Neutrophil (primary cell): ENCODE measurements around the gene ZFAND3.

ENCODE experiments used
- H3K27ac ChIP-seq: fragments of 200-600 bp; sonication (generic); 2 replicates; pipeline ENCODE4 v1.5.1; 2016; ENCODE audit warnings: mild to moderate bottlenecking, moderate library complexity
- H3K27me3 ChIP-seq: fragments of 200-600 bp; sonication (generic); 2 replicates; pipeline ENCODE4 v1.6.0; 2016; ENCODE audit warnings: mild to moderate bottlenecking
- H3K36me3 ChIP-seq: fragments of 200-600 bp; sonication (generic); 2 replicates; pipeline ENCODE4 v1.5.1; 2017
- H3K4me1 ChIP-seq, 2 experiments: fragments of 200-600 bp in 1 of 2; sonication (generic) in 1 of 2; 1 replicate in 1 of 2; 2 replicates in 1 of 2; pipeline versions ENCODE4 v1.5.1 to v1.6.1; 2013 to 2016; ENCODE audit warnings: low read depth in 1 of 2, low read length in 1 of 2, mild to moderate bottlenecking in 1 of 2, moderate library complexity in 1 of 2; ENCODE audit not compliant: control insufficient read depth in 1 of 2, insufficient read depth in 1 of 2
- H3K4me3 ChIP-seq, 2 experiments: fragments of 200-600 bp in 1 of 2; sonication (generic) in 1 of 2; 1 replicate in 1 of 2; 2 replicates in 1 of 2; pipeline ENCODE4 v1.5.1; 2013 to 2016; ENCODE audit warnings: low read depth in 1 of 2, low read length in 1 of 2, mild to moderate bottlenecking in 1 of 2, moderate library complexity in 1 of 2
- H3K9me3 ChIP-seq: fragments of 200-600 bp; sonication (generic); 2 replicates; pipeline ENCODE4 v1.5.1; 2016
- TF ChIP-seq, protein P1 (sequence below): fragments of 200-600 bp; sonication (generic); IDR thresholded peaks from 2 replicates; pipeline ENCODE4 v1.5.1; 2016; ENCODE audit warnings: antibody characterized with exemption

Gene ZFAND3

DNA sequence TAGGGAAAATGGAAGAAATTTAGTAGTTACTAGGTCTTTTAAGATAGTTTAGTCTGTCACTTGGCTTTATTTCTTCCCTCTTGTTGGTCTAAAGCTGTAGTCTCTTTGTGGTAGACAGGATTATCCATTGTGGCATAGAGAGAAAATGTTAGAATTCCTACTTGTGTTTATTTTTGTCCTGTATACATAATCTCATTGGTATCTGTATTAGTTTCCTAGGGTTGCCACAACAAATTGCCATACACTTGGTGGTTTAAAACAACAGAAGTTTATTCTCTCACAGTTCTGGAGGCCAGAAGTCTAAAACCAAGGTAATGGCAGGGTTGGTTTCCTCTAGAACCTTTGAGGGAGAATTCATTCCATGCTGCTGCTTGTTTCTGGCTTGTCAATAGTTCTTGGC lies 119.4 kb downstream of the ZFAND3 start:
- TF ChIP-seq, protein P1, sequence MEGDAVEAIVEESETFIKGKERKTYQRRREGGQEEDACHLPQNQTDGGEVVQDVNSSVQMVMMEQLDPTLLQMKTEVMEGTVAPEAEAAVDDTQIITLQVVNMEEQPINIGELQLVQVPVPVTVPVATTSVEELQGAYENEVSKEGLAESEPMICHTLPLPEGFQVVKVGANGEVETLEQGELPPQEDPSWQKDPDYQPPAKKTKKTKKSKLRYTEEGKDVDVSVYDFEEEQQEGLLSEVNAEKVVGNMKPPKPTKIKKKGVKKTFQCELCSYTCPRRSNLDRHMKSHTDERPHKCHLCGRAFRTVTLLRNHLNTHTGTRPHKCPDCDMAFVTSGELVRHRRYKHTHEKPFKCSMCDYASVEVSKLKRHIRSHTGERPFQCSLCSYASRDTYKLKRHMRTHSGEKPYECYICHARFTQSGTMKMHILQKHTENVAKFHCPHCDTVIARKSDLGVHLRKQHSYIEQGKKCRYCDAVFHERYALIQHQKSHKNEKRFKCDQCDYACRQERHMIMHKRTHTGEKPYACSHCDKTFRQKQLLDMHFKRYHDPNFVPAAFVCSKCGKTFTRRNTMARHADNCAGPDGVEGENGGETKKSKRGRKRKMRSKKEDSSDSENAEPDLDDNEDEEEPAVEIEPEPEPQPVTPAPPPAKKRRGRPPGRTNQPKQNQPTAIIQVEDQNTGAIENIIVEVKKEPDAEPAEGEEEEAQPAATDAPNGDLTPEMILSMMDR: no peak
- Histone ChIP-seq H3K4me3 (no peak overlapping the region), H3K27me3 (no peaks in the 10 kb centered on the region), H3K36me3 (no peaks in the 10 kb centered on the region), H3K9me3 (no peaks in the 10 kb centered on the region), H3K27ac (no peak overlapping the region), H3K4me1 (peaks cover 9 to 28% of the 10 kb centered on the region in 2 experiments)

DNA sequence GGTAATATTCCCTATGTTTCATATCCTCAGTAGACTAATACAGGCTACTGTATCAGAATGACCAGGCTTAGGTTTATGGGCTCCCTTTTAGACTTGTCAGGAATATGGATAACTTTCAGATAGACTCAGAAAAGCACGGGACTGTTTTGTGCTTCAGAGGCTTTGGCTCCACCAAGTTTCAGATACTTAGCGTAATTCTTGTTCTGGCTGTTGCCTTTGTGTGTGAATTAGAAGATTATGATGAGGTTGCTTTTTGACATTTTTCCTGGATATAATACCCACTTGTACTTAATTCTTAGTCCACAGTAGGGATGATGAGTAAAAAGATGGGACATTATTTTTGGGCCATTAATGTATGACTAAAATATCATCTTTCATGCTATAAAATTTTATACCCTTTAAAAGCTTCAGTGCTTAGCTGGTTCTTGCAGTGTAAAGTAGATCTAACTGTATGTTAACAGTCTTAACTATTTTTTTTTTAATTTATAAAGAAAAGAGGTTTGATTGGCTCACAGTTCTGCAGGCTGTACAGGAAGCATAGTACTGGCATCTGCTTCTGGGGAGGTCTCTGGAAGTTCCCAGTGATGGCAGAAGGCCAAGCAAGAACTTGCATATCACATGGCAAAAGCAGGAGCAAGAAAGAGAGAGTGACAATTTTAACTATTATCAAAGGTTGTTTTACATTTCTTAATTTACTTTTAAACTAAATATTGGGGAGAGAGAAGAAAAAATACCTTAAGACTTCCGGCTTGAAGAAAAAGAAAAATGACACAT lies 120.7 kb downstream of the ZFAND3 start:
- H3K4me1 ChIP-seq: peaks cover 9 to 28% of the 10 kb centered on the region in 2 experiments
- TF ChIP-seq, protein P1: no peak
- H3K27ac ChIP-seq: no peak overlapping the region

DNA sequence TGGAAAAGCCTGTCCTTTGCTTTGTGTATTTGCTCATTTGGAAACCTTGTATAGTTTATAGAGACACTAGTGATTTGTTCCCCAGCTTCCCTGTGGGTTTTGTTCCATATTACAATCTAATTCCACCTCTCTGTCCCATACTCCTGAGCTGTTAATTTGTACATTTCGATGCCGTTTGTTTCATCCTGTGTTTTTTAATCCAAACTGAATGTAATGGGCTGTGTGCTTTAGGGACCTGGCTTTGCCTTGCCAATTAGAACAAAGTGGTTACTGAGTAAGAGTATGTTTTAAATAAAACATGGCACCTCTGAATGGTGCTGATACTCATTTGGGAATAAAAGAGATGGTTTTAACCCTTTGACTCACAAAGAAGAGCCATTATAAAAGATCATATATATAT lies 122.3 kb downstream of the ZFAND3 start:
- H3K27me3 ChIP-seq: no peaks in the 10 kb centered on the region
- TF ChIP-seq, protein P1: no peak
- H3K9me3 ChIP-seq: no peaks in the 10 kb centered on the region
- H3K4me1 ChIP-seq: peaks cover 5 to 14% of the 10 kb centered on the region in 2 experiments
- no peaks in the 10 kb centered on the region for H3K36me3 ChIP-seq
- no peak overlapping the region for H3K4me3 ChIP-seq
- H3K27ac ChIP-seq: no peak overlapping the region

More for the DNA sequence above, 120.7 kb downstream of the ZFAND3 start:
- Histone ChIP-seq H3K27me3 (no peaks in the 10 kb centered on the region), H3K36me3 (no peaks in the 10 kb centered on the region), H3K4me3 (no peak overlapping the region), H3K9me3 (no peaks in the 10 kb centered on the region)

DNA sequence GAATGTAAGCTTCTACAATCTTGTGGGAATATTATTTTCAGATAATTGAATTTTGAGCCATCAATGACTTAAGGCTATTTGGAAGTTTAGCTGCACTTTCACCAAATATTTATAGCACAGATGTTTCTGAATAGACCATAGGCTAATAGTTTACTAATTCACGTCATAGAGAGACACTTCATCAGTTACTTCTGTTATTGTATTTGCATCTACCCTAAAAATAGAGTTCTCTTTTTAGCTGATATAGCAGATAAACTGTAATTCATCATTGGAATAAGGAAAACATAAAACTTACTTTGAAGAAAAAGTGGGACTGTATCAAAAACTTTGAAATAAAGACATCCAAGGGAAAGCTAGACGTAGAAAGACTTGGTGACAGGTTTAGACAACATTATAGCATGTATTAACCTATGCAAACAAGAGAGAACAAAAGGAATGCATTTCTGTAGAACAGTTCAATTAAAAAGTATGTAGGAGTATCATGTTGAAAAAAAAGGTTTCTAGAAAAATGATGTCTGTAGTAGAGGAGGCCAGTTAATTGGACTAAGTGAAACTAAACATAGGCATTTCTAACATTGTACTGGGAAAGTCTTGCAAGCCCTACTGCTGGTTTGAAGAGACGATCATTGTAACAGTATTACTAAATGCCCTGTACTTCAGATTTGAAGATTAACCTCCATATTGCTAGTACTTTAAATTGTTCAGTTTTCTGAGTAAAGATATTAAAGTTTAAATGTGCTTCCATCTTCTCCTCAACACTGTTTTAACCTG lies 123.3 kb downstream of the ZFAND3 start:
- no peaks in the 10 kb centered on the region for H3K36me3 ChIP-seq
- no peak overlapping the region for H3K27ac ChIP-seq
- peaks cover 0 to 9% of the 10 kb centered on the region in 2 experiments for H3K4me1 ChIP-seq
- H3K4me3 ChIP-seq: no peak overlapping the region
- no peaks in the 10 kb centered on the region for H3K27me3 ChIP-seq
- H3K9me3 ChIP-seq: no peaks in the 10 kb centered on the region
- TF ChIP-seq, protein P1: no peak

DNA sequence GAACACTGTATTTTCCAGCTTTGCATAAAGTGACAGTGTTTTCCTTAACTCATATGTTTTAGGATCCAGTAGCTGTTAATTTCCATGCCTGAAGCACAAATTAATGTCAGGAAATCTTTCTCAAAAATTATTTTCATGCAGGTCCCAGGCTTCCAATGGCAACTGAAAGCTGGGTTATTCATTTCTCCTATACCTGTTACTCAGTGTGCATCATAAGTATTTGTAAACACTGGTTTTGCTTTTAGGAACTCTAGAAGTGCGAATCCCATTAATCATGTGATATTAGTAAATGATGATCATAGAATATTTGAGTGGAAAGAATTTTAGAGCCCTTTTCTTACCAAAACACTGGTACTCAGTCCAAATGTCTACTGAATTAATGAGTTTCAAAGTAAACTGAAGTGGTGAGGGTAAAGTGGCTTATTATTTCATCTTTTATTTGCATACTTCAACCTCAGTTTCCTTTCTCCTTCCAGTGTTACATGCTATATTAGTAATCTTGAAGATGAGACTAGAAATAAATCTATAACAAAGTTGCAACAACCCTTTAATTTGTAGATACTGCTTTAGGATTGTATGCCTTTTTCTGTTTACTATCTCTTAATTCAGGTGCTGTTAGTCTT lies 124.0 kb downstream of the ZFAND3 start:
- Histone ChIP-seq H3K9me3 (no peaks in the 10 kb centered on the region), H3K27ac (no peak overlapping the region), H3K27me3 (no peaks in the 10 kb centered on the region), H3K36me3 (no peaks in the 10 kb centered on the region), H3K4me3 (no peak overlapping the region), H3K4me1 (peaks cover 0 to 2% of the 10 kb centered on the region in 2 experiments)
- TF ChIP-seq, protein P1: no peak
